HG02798 (cell line): Measurements from ENCODE around the gene CCDC178.
"Not testable (repeated sequence)": the region's sequence is repeated elsewhere in the genome, so short reads cannot be mapped to it uniquely, and the experiment has no call there.

ENCODE experiments used
- ATAC-seq: cut with Tn5 transposase; IDR thresholded peaks from one replicate; pipeline ENCODE4 v1.9.1; 2021; ENCODE audit warnings: mild to moderate bottlenecking; ENCODE audit not compliant: unreplicated experiment, poor library complexity

Gene CCDC178

GRCh38 chr18:33440060-33441043 is at the start of gene CCDC178:
CCDC178 (minus strand) TSS chr18:33440721; CDS start chr18:33412088, 28,633 bp downstream.
- no peak for ATAC-seq

- ATAC-seq, result no peak
Observed at GRCh38 chr18:33483908-33484307, 43.4 kb upstream of the CCDC178 start.

GRCh38 chr18:33472509-33472908 is 32.0 kb upstream of the CCDC178 start:
- no peak for ATAC-seq

GRCh38 chr18:33470216-33470615 is 29.7 kb upstream of the CCDC178 start:
- ATAC-seq, result no peak

GRCh38 chr18:33469699-33470098 is 29.2 kb upstream of the CCDC178 start:
- ATAC-seq, result no peak

- no peak for ATAC-seq
Observed at GRCh38 chr18:33467531-33467930, 27.0 kb upstream of the CCDC178 start.

GRCh38 chr18:33466822-33467221 is 26.3 kb upstream of the CCDC178 start:
- no peak for ATAC-seq

- no peak for ATAC-seq
Observed at GRCh38 chr18:33460681-33461080, 20.2 kb upstream of the CCDC178 start.

- ATAC-seq, result no peak
Observed at GRCh38 chr18:33459612-33460011, 19.1 kb upstream of the CCDC178 start.

- ATAC-seq, result no peak
Observed at GRCh38 chr18:33446604-33447003, 6.1 kb upstream of the CCDC178 start.

- ATAC-seq, result no peak
Observed at GRCh38 chr18:33444709-33445108, 4.2 kb upstream of the CCDC178 start.

- ATAC-seq, result no peak
Observed at GRCh38 chr18:33432857-33433256, 7.7 kb downstream of the CCDC178 start.

- ATAC-seq, result no peak
Observed at GRCh38 chr18:33427549-33427948, 13.0 kb downstream of the CCDC178 start.

GRCh38 chr18:33424266-33424946 is 16.1 kb downstream of the CCDC178 start:
- no peak for ATAC-seq

- ATAC-seq, result no peak
Observed at GRCh38 chr18:33421225-33421624, 19.3 kb downstream of the CCDC178 start.

GRCh38 chr18:33404244-33404873 is 36.2 kb downstream of the CCDC178 start:
- ATAC-seq, result peak; percentile 54

- not testable (repeated sequence) for ATAC-seq
Observed at GRCh38 chr18:33398939-33399338, 41.6 kb downstream of the CCDC178 start.

- no peak for ATAC-seq
Observed at GRCh38 chr18:33375829-33376228, 64.7 kb downstream of the CCDC178 start.

- no peak for ATAC-seq
Observed at GRCh38 chr18:33372442-33372841, 68.1 kb downstream of the CCDC178 start.

- ATAC-seq, result no peak
Observed at GRCh38 chr18:33369711-33370449, 70.6 kb downstream of the CCDC178 start.
